GM23338 (cell line): Measurements from ENCODE around the gene IL18R1. TPM values are rescaled to one million over a fixed set of nuclear protein-coding genes. Genes with fewer than 3 reads are reported as not detected.

Experiments
- ATAC-seq: fragments of 200-7000 bp; cut with Tn5 transposase; 3 replicates; pipeline ENCODE4 v1.9.1; 2020
- DNase-seq: peaks from one replicate; pipeline ENCODE4 v3.0.0-alpha.2; 2015; ENCODE audit warnings: low spot score
- H2AFZ ChIP-seq: fragments of 200-600 bp; sonication (generic); 2 replicates; pipeline ENCODE4 v1.8.0; 2016; ENCODE audit warnings: antibody characterized with exemption, mild to moderate bottlenecking, moderate library complexity
- H3F3A ChIP-seq: fragments of 200-600 bp; sonication (generic); replicated peaks from 2 replicates; pipeline ENCODE4 v1.8.0; 2017; ENCODE audit warnings: antibody characterized with exemption, mixed run types, low read depth
- H3K27ac ChIP-seq: fragments of 200-600 bp; sonication (generic); 2 replicates; pipeline ENCODE4 v1.6.1; 2016; ENCODE audit warnings: low read depth
- H3K27me3 ChIP-seq: fragments of 200-600 bp; sonication (generic); 2 replicates; pipeline ENCODE4 v1.8.0; 2016; ENCODE audit warnings: mild to moderate bottlenecking, mixed run types, moderate library complexity; ENCODE audit not compliant: insufficient read depth
- H3K36me3 ChIP-seq: fragments of 200-600 bp; sonication (generic); 2 replicates; pipeline ENCODE4 v1.8.0; 2016; ENCODE audit warnings: mild to moderate bottlenecking; ENCODE audit not compliant: insufficient read depth
- H3K4me1 ChIP-seq: fragments of 200-600 bp; sonication (generic); 2 replicates; pipeline ENCODE4 v1.8.0; 2016; ENCODE audit warnings: mild to moderate bottlenecking, moderate library complexity; ENCODE audit not compliant: insufficient read depth
- H3K4me2 ChIP-seq: fragments of 200-600 bp; sonication (generic); 2 replicates; pipeline ENCODE4 v1.7.1; 2017; ENCODE audit warnings: mixed run types
- H3K4me3 ChIP-seq: fragments of 200-600 bp; sonication (generic); 2 replicates; pipeline ENCODE4 v1.6.1; 2016; ENCODE audit warnings: mixed run types
- H3K79me2 ChIP-seq: fragments of 200-600 bp; sonication (generic); replicated peaks from 2 replicates; pipeline ENCODE4 v1.8.0; 2017; ENCODE audit warnings: mild to moderate bottlenecking; ENCODE audit not compliant: insufficient read depth
- H3K9me2 ChIP-seq: fragments of 200-600 bp; sonication (generic); 2 replicates; pipeline ENCODE4 v1.8.0; 2017; ENCODE audit not compliant: insufficient read depth
- H4K20me1 ChIP-seq: fragments of 200-600 bp; sonication (generic); replicated peaks from 2 replicates; pipeline ENCODE4 v1.8.0; 2017; ENCODE audit warnings: mild to moderate bottlenecking; ENCODE audit not compliant: insufficient read depth
- H3K27ac Mint-ChIP-seq: 2 replicates; pipeline ENCODE4 v1.8.0; 2020; ENCODE audit warnings: inconsistent platforms, mild to moderate bottlenecking, moderate library complexity, mixed read lengths
- H3K27me3 Mint-ChIP-seq: 3 replicates; pipeline ENCODE4 v1.8.0; 2022; ENCODE audit warnings: low read depth, mild to moderate bottlenecking, moderate library complexity, mixed read lengths, inconsistent platforms; ENCODE audit not compliant: insufficient read depth, poor library complexity
- H3K36me3 Mint-ChIP-seq: 3 replicates; pipeline ENCODE4 v1.8.0; 2021; ENCODE audit warnings: low read depth, mild to moderate bottlenecking, inconsistent platforms, moderate library complexity, mixed read lengths
- H3K4me1 Mint-ChIP-seq: 3 replicates; pipeline ENCODE4 v1.8.0; 2020; ENCODE audit warnings: mild to moderate bottlenecking, inconsistent platforms, mixed read lengths
- H3K4me3 Mint-ChIP-seq: 3 replicates; pipeline ENCODE4 v1.8.0; 2021; ENCODE audit warnings: moderate library complexity, mild to moderate bottlenecking, inconsistent platforms, mixed read lengths
- H3K9me3 Mint-ChIP-seq: 3 replicates; pipeline ENCODE4 v1.8.0; 2020; ENCODE audit warnings: moderate library complexity, mild to moderate bottlenecking, inconsistent platforms, mixed read lengths
- EZH2phosphoT487 ChIP-seq: fragments of 200-600 bp; sonication (generic); IDR thresholded peaks from one replicate; pipeline ENCODE4 v1.8.1; 2018; ENCODE audit warnings: antibody characterized with exemption; ENCODE audit not compliant: unreplicated experiment
- JUNB ChIP-seq: IDR thresholded peaks from one replicate; pipeline ENCODE4 v1.6.1; 2016; ENCODE audit warnings: antibody characterized with exemption; ENCODE audit not compliant: unreplicated experiment
- NANOG ChIP-seq: IDR thresholded peaks from 2 replicates; pipeline ENCODE4 v1.6.1; 2016; ENCODE audit warnings: antibody characterized with exemption, borderline replicate concordance
- POLR2AphosphoS5 ChIP-seq: IDR thresholded peaks from 2 replicates; pipeline ENCODE4 v1.6.1; 2016; ENCODE audit warnings: antibody characterized with exemption, low read depth
- STAT1 ChIP-seq: IDR thresholded peaks from one replicate; pipeline ENCODE4 v1.6.1; 2016; ENCODE audit warnings: antibody characterized with exemption; ENCODE audit not compliant: unreplicated experiment
- ZNF114 ChIP-seq: fragments of 250-450 bp; sonication (Bioruptor Pico); IDR thresholded peaks from 2 replicates; pipeline ENCODE4 v1.5.0; 2020; ENCODE audit warnings: mild to moderate bottlenecking, moderate library complexity
- ZNF331 ChIP-seq: fragments of 250-450 bp; sonication (Bioruptor Pico); IDR thresholded peaks from 2 replicates; pipeline ENCODE4 v1.5.0; 2020; ENCODE audit warnings: low read depth, mild to moderate bottlenecking, moderate library complexity
- polyA plus RNA-seq: library from polyadenylated mRNA; unstranded; fragments of >200 nt; fragmentation: Nextera tagmentation; extraction: Ambion mirVana; gene quantifications from 2 replicates; pipeline ENCODE4 v1.2.1, GENCODE V29; 2016
- total RNA-seq: library from RNA; depleted of rRNA; stranded (reverse); fragments of >200 nt; shearing (Covaris generic); gene quantifications from 2 replicates; pipeline ENCODE4 v1.2.3, GENCODE V29; 2014
- TF ChIP-seq, protein P1 (sequence below): IDR thresholded peaks from one replicate; pipeline ENCODE4 v1.6.1; 2018; ENCODE audit warnings: antibody characterized with exemption; ENCODE audit not compliant: unreplicated experiment
- TF ChIP-seq, protein P2 (sequence below), 2 experiments: fragments of 200-600 bp in 1 of 2; sonication (generic) in 1 of 2; conservative IDR thresholded peaks; 2 replicates each; pipeline versions ENCODE4 v1.5.1 to v1.6.1; 2016 to 2017; ENCODE audit warnings: antibody characterized with exemption in 2 of 2, low read depth in 2 of 2, mild to moderate bottlenecking in 2 of 2, moderate library complexity in 1 of 2
- TF ChIP-seq, protein P3 (sequence below): IDR thresholded peaks from 2 replicates; pipeline ENCODE4 v1.6.1; 2016; ENCODE audit warnings: antibody characterized with exemption

IL18R1 gene
- total and polyA plus RNA-seq, 2 experiments from 2014 or later: 0.17 to 0.39 TPM

DNA sequence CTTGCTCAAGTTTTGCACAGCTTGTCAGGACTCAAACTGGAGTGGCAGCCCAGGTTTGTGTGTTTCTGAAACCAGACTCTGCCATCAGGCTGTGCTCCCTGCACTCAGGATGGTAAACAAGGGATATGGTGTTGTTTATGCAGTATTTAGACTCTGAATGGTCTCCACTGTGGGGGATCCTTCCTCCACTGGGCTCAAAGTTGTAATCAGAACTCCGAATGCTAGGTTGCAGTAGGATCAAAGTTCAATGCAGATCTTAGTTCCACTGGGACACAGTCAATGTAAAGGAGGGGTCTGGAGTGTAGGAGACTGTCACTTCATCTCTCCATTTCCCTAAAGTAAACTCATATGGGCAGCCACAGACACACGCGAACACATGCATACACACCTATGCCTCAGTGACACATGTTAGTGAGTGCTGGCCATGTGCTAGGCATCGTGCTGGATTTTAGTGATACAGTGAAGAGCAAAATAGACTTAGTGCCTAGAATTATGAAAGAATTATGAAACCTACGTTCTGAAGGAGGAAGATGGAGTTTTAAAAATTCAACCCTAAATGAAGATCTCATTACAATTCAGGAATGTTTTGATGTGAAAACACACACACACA, 6.1 kb downstream of the IL18R1 start:
- H3K27me3 ChIP-seq: peaks cover 3% of the 10 kb centered on the region
- peak overlapping the region; percentile 89 for H2AFZ ChIP-seq
- no peaks in the 10 kb centered on the region for H4K20me1 ChIP-seq
- H3K9me3 Mint-ChIP-seq: peaks cover 29% of the 10 kb centered on the region
- no peak overlapping the region for H3K27ac ChIP-seq
- H3K27me3 Mint-ChIP-seq: peaks cover 7% of the 10 kb centered on the region
- no peaks in the 10 kb centered on the region for H3F3A ChIP-seq
- no peak overlapping the region for H3K4me2 ChIP-seq
- no peak overlapping the region for H3K27ac Mint-ChIP-seq
- no peaks in the 10 kb centered on the region for H3K4me1 ChIP-seq
- peak; percentile 57 for ATAC-seq
- no peak for DNase-seq
- TF ChIP-seq ZNF114 (no peak), JUNB (no peak), NANOG (no peak), EZH2phosphoT487 (no peak), STAT1 (no peak)
- TF ChIP-seq, protein P1, sequence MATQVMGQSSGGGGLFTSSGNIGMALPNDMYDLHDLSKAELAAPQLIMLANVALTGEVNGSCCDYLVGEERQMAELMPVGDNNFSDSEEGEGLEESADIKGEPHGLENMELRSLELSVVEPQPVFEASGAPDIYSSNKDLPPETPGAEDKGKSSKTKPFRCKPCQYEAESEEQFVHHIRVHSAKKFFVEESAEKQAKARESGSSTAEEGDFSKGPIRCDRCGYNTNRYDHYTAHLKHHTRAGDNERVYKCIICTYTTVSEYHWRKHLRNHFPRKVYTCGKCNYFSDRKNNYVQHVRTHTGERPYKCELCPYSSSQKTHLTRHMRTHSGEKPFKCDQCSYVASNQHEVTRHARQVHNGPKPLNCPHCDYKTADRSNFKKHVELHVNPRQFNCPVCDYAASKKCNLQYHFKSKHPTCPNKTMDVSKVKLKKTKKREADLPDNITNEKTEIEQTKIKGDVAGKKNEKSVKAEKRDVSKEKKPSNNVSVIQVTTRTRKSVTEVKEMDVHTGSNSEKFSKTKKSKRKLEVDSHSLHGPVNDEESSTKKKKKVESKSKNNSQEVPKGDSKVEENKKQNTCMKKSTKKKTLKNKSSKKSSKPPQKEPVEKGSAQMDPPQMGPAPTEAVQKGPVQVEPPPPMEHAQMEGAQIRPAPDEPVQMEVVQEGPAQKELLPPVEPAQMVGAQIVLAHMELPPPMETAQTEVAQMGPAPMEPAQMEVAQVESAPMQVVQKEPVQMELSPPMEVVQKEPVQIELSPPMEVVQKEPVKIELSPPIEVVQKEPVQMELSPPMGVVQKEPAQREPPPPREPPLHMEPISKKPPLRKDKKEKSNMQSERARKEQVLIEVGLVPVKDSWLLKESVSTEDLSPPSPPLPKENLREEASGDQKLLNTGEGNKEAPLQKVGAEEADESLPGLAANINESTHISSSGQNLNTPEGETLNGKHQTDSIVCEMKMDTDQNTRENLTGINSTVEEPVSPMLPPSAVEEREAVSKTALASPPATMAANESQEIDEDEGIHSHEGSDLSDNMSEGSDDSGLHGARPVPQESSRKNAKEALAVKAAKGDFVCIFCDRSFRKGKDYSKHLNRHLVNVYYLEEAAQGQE: no peak
- TF ChIP-seq, protein P2, sequence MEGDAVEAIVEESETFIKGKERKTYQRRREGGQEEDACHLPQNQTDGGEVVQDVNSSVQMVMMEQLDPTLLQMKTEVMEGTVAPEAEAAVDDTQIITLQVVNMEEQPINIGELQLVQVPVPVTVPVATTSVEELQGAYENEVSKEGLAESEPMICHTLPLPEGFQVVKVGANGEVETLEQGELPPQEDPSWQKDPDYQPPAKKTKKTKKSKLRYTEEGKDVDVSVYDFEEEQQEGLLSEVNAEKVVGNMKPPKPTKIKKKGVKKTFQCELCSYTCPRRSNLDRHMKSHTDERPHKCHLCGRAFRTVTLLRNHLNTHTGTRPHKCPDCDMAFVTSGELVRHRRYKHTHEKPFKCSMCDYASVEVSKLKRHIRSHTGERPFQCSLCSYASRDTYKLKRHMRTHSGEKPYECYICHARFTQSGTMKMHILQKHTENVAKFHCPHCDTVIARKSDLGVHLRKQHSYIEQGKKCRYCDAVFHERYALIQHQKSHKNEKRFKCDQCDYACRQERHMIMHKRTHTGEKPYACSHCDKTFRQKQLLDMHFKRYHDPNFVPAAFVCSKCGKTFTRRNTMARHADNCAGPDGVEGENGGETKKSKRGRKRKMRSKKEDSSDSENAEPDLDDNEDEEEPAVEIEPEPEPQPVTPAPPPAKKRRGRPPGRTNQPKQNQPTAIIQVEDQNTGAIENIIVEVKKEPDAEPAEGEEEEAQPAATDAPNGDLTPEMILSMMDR (conservative IDR thresholded peaks at IDR 0.05; ENCODE audit: low read depth in 2 of 2): no peak
- TF ChIP-seq, protein P3, sequence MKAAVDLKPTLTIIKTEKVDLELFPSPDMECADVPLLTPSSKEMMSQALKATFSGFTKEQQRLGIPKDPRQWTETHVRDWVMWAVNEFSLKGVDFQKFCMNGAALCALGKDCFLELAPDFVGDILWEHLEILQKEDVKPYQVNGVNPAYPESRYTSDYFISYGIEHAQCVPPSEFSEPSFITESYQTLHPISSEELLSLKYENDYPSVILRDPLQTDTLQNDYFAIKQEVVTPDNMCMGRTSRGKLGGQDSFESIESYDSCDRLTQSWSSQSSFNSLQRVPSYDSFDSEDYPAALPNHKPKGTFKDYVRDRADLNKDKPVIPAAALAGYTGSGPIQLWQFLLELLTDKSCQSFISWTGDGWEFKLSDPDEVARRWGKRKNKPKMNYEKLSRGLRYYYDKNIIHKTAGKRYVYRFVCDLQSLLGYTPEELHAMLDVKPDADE: no peak
- H3K79me2 ChIP-seq: no peaks in the 10 kb centered on the region
- H3K4me1 Mint-ChIP-seq: peaks cover 9% of the 10 kb centered on the region; the same call in 2 of the 3 replicates
- peaks cover 3% of the 10 kb centered on the region; the same call in 1 of the 2 replicates for H3K9me2 ChIP-seq
- no peak overlapping the region for H3K4me3 Mint-ChIP-seq
- H3K4me3 ChIP-seq: no peak overlapping the region
- H3K36me3 Mint-ChIP-seq: peaks cover 22% of the 10 kb centered on the region
- H3K36me3 ChIP-seq: no peaks in the 10 kb centered on the region; the same call in 1 of the 2 replicates

DNA sequence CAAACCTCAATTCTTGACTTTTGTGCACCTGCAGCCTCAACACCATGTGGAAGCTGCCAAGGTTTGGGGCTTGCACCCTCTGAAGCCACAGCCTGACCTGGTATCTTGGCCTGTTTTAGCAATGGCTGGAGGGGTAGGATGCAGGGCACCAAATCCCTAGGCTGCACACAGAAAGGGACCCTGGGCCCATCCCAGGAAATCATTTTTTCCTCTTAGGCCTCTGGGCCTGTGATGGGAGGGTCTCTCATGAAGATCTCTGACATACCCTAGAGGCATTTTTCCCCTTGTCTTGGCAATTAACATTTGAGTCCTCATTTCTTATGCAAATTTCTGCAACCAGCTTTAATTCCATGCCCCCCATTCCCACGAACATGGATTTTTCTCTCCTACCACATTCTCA, 10.2 kb downstream of the IL18R1 start:
- Histone ChIP-seq H2AFZ (no peak overlapping the region), H3K36me3 (no peaks in the 10 kb centered on the region; the same call in 1 of the 2 replicates), H3K9me2 (peaks cover 3% of the 10 kb centered on the region; the same call in 1 of the 2 replicates), H3K4me2 (no peak overlapping the region), H4K20me1 (no peaks in the 10 kb centered on the region), H3K27me3 (no peaks in the 10 kb centered on the region), H3F3A (no peaks in the 10 kb centered on the region), H3K4me3 (no peak overlapping the region), H3K27ac (no peak overlapping the region), H3K4me1 (no peaks in the 10 kb centered on the region), H3K79me2 (no peaks in the 10 kb centered on the region)
- H3K36me3 Mint-ChIP-seq: peaks cover 24% of the 10 kb centered on the region
- H3K4me1 Mint-ChIP-seq: peaks cover 9% of the 10 kb centered on the region; the same call in 2 of the 3 replicates
- H3K9me3 Mint-ChIP-seq: peaks cover 41% of the 10 kb centered on the region
- no peak overlapping the region for H3K27ac Mint-ChIP-seq
- DNase-seq: no peak
- ATAC-seq: no peak
- no peak overlapping the region for H3K4me3 Mint-ChIP-seq
- H3K27me3 Mint-ChIP-seq: no peaks in the 10 kb centered on the region
- TF ChIP-seq STAT1 (no peak), POLR2AphosphoS5 (no peak), ZNF331 (no peak), EZH2phosphoT487 (no peak), ZNF114 (no peak), JUNB (no peak)
- TF ChIP-seq, protein P2 (conservative IDR thresholded peaks at IDR 0.05; ENCODE audit: low read depth in 2 of 2): no peak
- TF ChIP-seq, protein P3: no peak
